HEK293 (cell line): ENCODE results near the gene MAGI1.

Experiments
- CTCF ChIA-PET: fragments of 350-600 bp; formaldehyde crosslinking; extraction: SDS; loops from one replicate; lab custom pipeline; 2021; ENCODE audit warnings: antibody characterized with exemption; lab: Yijun Ruan, JAX
- POLR2A ChIA-PET: fragments of 300-600 bp; formaldehyde crosslinking; extraction: SDS; loops from one replicate; lab custom pipeline; 2020; ENCODE audit warnings: antibody characterized with exemption, inconsistent platforms; lab: Yijun Ruan, JAX
- H3K27ac ChIP-seq: fragments of 200-500 bp; sonication (Bioruptor generic); 2 replicates; pipeline ENCODE4 v1.5.1; 2014; ENCODE audit warnings: low read depth, low read length, control low read depth, inconsistent platforms; ENCODE audit errors: extremely low read depth
- H3K36me3 ChIP-seq, 2 experiments: fragments of 200-500 bp in 1 of 2; sonication (Bioruptor generic) in 1 of 2; 1 replicate in 1 of 2; 2 replicates in 1 of 2; pipeline ENCODE4 v1.5.1; 2014 to 2017; ENCODE audit warnings: inconsistent platforms in 2 of 2, low read length in 2 of 2; ENCODE audit not compliant: control insufficient read depth in 2 of 2, insufficient read depth in 1 of 2
- H3K4me1 ChIP-seq: fragments of 200-500 bp; sonication (Bioruptor generic); 2 replicates; pipeline ENCODE4 v1.5.1; 2014; ENCODE audit warnings: mild to moderate bottlenecking, low read length, inconsistent platforms; ENCODE audit not compliant: control insufficient read depth, insufficient read depth
- H3K4me3 ChIP-seq: 2 replicates; pipeline ENCODE4 v1.5.1; 2011; ENCODE audit warnings: low read depth, mild to moderate bottlenecking, control low read depth, low read length, moderate library complexity
- H3K9me3 ChIP-seq: fragments of 200-500 bp; sonication (Bioruptor generic); 2 replicates; pipeline ENCODE4 v1.5.1; 2014; ENCODE audit warnings: low read depth, low read length, inconsistent platforms; ENCODE audit not compliant: control insufficient read depth, insufficient read depth
- GLI2 ChIP-seq: fragments of 450-650 bp; formaldehyde crosslinking; IDR thresholded peaks from 2 replicates; pipeline ENCODE4; 2017; ENCODE audit warnings: missing biosample characterization, missing genetic modification characterization, low read depth, borderline replicate concordance
- MEIS1 ChIP-seq: sonication (generic); formaldehyde crosslinking; IDR thresholded peaks from 2 replicates; pipeline ENCODE4 v1.8.1; 2022; ENCODE audit warnings: missing genetic modification reagents, mild to moderate bottlenecking, borderline replicate concordance
- ZBTB48 ChIP-seq: fragments of 450-650 bp; formaldehyde crosslinking; IDR thresholded peaks from 2 replicates; pipeline ENCODE4 v1.5.1; 2016; ENCODE audit warnings: missing biosample characterization, missing genetic modification characterization
- ZNF248 ChIP-seq: fragments of 450-650 bp; formaldehyde crosslinking; IDR thresholded peaks from 2 replicates; pipeline ENCODE4 v1.5.1; 2017; ENCODE audit warnings: missing biosample characterization, missing genetic modification characterization
- ZNF514 ChIP-seq: fragments of 450-650 bp; formaldehyde crosslinking; IDR thresholded peaks from 2 replicates; pipeline ENCODE4 v1.5.1; 2016; ENCODE audit warnings: missing biosample characterization, missing genetic modification characterization
- ZNF596 ChIP-seq: fragments of 450-650 bp; IDR thresholded peaks from 2 replicates; pipeline ENCODE4 v1.5.0; 2018; ENCODE audit warnings: missing biosample characterization, mild to moderate bottlenecking, missing genetic modification characterization, moderate library complexity
- ZNF707 ChIP-seq: fragments of 450-650 bp; formaldehyde crosslinking; IDR thresholded peaks from 2 replicates; pipeline ENCODE4 v1.5.1; 2016; ENCODE audit warnings: missing biosample characterization, missing genetic modification characterization
- TF ChIP-seq, protein P1 (sequence below): fragments of 450-650 bp; formaldehyde crosslinking; IDR thresholded peaks from 2 replicates; pipeline ENCODE4 v1.5.1; 2017; ENCODE audit warnings: missing biosample characterization, missing genetic modification characterization
- TF ChIP-seq, protein P2 (sequence below): fragments of 450-650 bp; IDR thresholded peaks from 2 replicates; pipeline ENCODE4 v1.5.1; 2018; ENCODE audit warnings: missing biosample characterization, mild to moderate bottlenecking, missing genetic modification characterization
- TF ChIP-seq, protein P3 (sequence below): fragments of 450-650 bp; formaldehyde crosslinking; IDR thresholded peaks from 2 replicates; pipeline ENCODE4 v1.5.1; 2017; ENCODE audit warnings: missing biosample characterization, missing genetic modification characterization
- TF ChIP-seq, protein P4 (sequence below): fragments of 450-650 bp; formaldehyde crosslinking; IDR thresholded peaks from 2 replicates; pipeline ENCODE4 v1.5.1; 2016; ENCODE audit warnings: missing biosample characterization, missing genetic modification characterization
- TF ChIP-seq, protein P5 (sequence below): fragments of 450-650 bp; formaldehyde crosslinking; IDR thresholded peaks from 2 replicates; pipeline ENCODE4 v1.5.1; 2016; ENCODE audit warnings: missing biosample characterization, missing genetic modification characterization
- TF ChIP-seq, protein P6 (sequence below): fragments of 450-650 bp; formaldehyde crosslinking; IDR thresholded peaks from 2 replicates; pipeline ENCODE4 v1.5.1; 2016; ENCODE audit warnings: missing biosample characterization, missing genetic modification characterization
- TF ChIP-seq, protein P7 (sequence below): fragments of 450-650 bp; formaldehyde crosslinking; IDR thresholded peaks from 2 replicates; pipeline ENCODE4 v1.5.1; 2016; ENCODE audit warnings: missing biosample characterization, missing genetic modification characterization

MAGI1 gene

DNA sequence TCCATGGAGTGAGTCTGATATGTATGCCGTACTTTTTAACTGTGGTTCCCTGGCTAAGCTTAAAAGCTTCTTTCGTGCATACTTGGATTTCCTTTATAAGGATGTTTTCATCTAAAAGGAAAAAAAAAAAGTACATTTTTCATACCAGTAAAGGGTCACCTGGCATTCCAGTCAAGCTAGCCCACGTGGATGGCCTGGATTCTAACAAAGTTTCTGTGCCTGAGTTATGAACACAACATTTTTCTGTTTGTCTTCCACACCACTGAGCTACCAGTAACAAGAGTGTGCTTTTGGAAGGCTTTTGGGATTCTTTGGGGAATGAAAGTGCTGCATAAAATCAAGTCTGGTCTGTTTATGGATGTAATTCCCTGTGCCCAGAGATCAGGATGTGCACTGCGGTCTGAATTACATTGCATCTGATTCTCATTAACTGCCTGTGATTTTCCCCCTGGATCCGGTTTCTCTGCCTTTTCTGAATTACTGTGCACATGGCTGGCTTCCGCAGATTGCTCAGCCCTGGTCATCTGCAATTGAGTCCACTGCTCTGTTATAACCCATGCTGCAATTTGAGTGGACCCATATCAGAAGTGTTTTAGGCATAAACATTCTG lies 38.2 kb upstream of the MAGI1 start:
- ChIA-PET CTCF (interaction anchor here (0.6 kb wide), 1 partner anchor 611 kb away, joined by 3 read pairs; no protein-coding TSS in a partner anchor), POLR2A (no interaction called here)
- TF ChIP-seq ZNF248 (no peak), MEIS1 (CRISPR knock-in tag) (no peak), GLI2 (tag by site-specific recombination) (no peak), ZBTB48 (tag by site-specific recombination) (no peak), ZNF514 (tag by site-specific recombination) (no peak), ZNF707 (tag by site-specific recombination) (no peak), ZNF596 (tag by site-specific recombination) (no peak)
- TF ChIP-seq, protein P1, sequence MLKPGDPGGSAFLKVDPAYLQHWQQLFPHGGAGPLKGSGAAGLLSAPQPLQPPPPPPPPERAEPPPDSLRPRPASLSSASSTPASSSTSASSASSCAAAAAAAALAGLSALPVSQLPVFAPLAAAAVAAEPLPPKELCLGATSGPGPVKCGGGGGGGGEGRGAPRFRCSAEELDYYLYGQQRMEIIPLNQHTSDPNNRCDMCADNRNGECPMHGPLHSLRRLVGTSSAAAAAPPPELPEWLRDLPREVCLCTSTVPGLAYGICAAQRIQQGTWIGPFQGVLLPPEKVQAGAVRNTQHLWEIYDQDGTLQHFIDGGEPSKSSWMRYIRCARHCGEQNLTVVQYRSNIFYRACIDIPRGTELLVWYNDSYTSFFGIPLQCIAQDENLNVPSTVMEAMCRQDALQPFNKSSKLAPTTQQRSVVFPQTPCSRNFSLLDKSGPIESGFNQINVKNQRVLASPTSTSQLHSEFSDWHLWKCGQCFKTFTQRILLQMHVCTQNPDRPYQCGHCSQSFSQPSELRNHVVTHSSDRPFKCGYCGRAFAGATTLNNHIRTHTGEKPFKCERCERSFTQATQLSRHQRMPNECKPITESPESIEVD (tag by site-specific recombination): no peak
- TF ChIP-seq, protein P2, sequence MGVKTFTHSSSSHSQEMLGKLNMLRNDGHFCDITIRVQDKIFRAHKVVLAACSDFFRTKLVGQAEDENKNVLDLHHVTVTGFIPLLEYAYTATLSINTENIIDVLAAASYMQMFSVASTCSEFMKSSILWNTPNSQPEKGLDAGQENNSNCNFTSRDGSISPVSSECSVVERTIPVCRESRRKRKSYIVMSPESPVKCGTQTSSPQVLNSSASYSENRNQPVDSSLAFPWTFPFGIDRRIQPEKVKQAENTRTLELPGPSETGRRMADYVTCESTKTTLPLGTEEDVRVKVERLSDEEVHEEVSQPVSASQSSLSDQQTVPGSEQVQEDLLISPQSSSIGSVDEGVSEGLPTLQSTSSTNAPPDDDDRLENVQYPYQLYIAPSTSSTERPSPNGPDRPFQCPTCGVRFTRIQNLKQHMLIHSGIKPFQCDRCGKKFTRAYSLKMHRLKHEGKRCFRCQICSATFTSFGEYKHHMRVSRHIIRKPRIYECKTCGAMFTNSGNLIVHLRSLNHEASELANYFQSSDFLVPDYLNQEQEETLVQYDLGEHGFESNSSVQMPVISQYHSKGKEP: no peak
- TF ChIP-seq, protein P3, sequence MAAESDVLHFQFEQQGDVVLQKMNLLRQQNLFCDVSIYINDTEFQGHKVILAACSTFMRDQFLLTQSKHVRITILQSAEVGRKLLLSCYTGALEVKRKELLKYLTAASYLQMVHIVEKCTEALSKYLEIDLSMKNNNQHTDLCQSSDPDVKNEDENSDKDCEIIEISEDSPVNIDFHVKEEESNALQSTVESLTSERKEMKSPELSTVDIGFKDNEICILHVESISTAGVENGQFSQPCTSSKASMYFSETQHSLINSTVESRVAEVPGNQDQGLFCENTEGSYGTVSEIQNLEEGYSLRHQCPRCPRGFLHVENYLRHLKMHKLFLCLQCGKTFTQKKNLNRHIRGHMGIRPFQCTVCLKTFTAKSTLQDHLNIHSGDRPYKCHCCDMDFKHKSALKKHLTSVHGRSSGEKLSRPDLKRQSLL (tag by site-specific recombination): no peak
- TF ChIP-seq, protein P4, sequence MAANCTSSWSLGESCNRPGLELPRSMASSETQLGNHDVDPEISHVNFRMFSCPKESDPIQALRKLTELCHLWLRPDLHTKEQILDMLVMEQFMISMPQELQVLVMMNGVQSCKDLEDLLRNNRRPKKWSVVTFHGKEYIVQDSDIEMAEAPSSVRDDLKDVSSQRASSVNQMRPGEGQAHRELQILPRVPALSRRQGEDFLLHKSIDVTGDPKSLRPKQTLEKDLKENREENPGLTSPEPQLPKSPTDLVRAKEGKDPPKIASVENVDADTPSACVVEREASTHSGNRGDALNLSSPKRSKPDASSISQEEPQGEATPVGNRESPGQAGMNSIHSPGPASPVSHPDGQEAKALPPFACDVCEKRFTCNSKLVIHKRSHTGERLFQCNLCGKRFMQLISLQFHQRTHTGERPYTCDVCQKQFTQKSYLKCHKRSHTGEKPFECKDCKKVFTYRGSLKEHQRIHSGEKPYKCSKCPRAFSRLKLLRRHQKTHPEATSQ (tag by site-specific recombination): no peak
- TF ChIP-seq, protein P5, sequence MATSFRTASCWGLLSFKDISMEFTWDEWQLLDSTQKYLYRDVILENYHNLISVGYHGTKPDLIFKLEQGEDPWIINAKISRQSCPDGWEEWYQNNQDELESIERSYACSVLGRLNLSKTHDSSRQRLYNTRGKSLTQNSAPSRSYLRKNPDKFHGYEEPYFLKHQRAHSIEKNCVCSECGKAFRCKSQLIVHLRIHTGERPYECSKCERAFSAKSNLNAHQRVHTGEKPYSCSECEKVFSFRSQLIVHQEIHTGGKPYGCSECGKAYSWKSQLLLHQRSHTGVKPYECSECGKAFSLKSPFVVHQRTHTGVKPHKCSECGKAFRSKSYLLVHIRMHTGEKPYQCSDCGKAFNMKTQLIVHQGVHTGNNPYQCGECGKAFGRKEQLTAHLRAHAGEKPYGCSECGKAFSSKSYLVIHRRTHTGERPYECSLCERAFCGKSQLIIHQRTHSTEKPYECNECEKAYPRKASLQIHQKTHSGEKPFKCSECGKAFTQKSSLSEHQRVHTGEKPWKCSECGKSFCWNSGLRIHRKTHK (tag by site-specific recombination): no peak
- TF ChIP-seq, protein P6, sequence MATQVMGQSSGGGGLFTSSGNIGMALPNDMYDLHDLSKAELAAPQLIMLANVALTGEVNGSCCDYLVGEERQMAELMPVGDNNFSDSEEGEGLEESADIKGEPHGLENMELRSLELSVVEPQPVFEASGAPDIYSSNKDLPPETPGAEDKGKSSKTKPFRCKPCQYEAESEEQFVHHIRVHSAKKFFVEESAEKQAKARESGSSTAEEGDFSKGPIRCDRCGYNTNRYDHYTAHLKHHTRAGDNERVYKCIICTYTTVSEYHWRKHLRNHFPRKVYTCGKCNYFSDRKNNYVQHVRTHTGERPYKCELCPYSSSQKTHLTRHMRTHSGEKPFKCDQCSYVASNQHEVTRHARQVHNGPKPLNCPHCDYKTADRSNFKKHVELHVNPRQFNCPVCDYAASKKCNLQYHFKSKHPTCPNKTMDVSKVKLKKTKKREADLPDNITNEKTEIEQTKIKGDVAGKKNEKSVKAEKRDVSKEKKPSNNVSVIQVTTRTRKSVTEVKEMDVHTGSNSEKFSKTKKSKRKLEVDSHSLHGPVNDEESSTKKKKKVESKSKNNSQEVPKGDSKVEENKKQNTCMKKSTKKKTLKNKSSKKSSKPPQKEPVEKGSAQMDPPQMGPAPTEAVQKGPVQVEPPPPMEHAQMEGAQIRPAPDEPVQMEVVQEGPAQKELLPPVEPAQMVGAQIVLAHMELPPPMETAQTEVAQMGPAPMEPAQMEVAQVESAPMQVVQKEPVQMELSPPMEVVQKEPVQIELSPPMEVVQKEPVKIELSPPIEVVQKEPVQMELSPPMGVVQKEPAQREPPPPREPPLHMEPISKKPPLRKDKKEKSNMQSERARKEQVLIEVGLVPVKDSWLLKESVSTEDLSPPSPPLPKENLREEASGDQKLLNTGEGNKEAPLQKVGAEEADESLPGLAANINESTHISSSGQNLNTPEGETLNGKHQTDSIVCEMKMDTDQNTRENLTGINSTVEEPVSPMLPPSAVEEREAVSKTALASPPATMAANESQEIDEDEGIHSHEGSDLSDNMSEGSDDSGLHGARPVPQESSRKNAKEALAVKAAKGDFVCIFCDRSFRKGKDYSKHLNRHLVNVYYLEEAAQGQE (tag by site-specific recombination): no peak
- TF ChIP-seq, protein P7, sequence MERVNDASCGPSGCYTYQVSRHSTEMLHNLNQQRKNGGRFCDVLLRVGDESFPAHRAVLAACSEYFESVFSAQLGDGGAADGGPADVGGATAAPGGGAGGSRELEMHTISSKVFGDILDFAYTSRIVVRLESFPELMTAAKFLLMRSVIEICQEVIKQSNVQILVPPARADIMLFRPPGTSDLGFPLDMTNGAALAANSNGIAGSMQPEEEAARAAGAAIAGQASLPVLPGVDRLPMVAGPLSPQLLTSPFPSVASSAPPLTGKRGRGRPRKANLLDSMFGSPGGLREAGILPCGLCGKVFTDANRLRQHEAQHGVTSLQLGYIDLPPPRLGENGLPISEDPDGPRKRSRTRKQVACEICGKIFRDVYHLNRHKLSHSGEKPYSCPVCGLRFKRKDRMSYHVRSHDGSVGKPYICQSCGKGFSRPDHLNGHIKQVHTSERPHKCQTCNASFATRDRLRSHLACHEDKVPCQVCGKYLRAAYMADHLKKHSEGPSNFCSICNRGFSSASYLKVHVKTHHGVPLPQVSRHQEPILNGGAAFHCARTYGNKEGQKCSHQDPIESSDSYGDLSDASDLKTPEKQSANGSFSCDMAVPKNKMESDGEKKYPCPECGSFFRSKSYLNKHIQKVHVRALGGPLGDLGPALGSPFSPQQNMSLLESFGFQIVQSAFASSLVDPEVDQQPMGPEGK: no peak
- no peaks in the 10 kb centered on the region for H3K9me3 ChIP-seq
- H3K27ac ChIP-seq: no peak overlapping the region
- no peaks in the 10 kb centered on the region for H3K4me1 ChIP-seq
- H3K36me3 ChIP-seq: no peaks in the 10 kb centered on the region
- no peak overlapping the region for H3K4me3 ChIP-seq
